ENCODE results near the gene MAX. TPM values are rescaled to one million over a fixed set of nuclear protein-coding genes. Genes with fewer than 3 reads are reported as not detected.

MAX gene
- total and polyA plus RNA-seq, 9 of the 15 experiments (the other 6 are each of a cell fraction or from before 2014, with no cell fraction given), result 15.4 to 96.5 (median 51.6) TPM

GRCh38 chr14:65132855-65133254, 30.5 kb upstream of the MAX start (continued):
- TF ChIP-seq, protein P1, sequence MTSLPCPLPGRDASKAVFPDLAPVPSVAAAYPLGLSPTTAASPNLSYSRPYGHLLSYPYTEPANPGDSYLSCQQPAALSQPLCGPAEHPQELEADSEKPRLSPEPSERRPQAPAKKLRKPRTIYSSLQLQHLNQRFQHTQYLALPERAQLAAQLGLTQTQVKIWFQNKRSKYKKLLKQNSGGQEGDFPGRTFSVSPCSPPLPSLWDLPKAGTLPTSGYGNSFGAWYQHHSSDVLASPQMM (CRISPR knock-in tag; IDR thresholded peaks at IDR 0.05), result no peak
- TF ChIP-seq ZNF311 (CRISPR knock-in tag; IDR thresholded peaks at IDR 0.05), result no peak
- peak; percentile 48; the same call in 1 of the 2 replicates for TF ChIP-seq ETV1 (tag; conservative IDR thresholded peaks at IDR 0.05; ENCODE audit: low read depth)
- TF ChIP-seq GTF2A2 (tag; IDR thresholded peaks at IDR 0.05), result no peak
- no peak for TF ChIP-seq RAD51 (IDR thresholded peaks at IDR 0.05; ENCODE audit: borderline replicate concordance, low read depth)
- peak; percentile 78; the same call in 1 of the 2 replicates for TF ChIP-seq ADNP (tag; IDR thresholded peaks at IDR 0.05)
- TF ChIP-seq ELF1 (tag; IDR thresholded peaks at IDR 0.05), result no peak
- no peak for TF ChIP-seq NR2F6 (CRISPR knock-in tag; IDR thresholded peaks at IDR 0.05)
- peak; percentile 57 for TF ChIP-seq ARID1B (IDR thresholded peaks at IDR 0.05)
- no peak for TF ChIP-seq HIVEP1 (CRISPR knock-in tag; IDR thresholded peaks at IDR 0.05)
- peak in 1 of 2 experiments; percentile 53; a peak in 1 of 4 replicates for TF ChIP-seq RCOR1 (IDR thresholded peaks at IDR 0.05; ENCODE audit: borderline replicate concordance in 1 of 2, low read depth in 2 of 2, low read length in 2 of 2)
- TF ChIP-seq DPF2 (IDR thresholded peaks at IDR 0.05), result peak; percentile 54; the same call in 1 of the 2 replicates
- no peak for TF ChIP-seq ZNF644 (tag; IDR thresholded peaks at IDR 0.05; ENCODE audit: low read depth)
- TF ChIP-seq, protein P2, sequence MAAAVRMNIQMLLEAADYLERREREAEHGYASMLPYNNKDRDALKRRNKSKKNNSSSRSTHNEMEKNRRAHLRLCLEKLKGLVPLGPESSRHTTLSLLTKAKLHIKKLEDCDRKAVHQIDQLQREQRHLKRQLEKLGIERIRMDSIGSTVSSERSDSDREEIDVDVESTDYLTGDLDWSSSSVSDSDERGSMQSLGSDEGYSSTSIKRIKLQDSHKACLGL (CRISPR knock-in tag; IDR thresholded peaks at IDR 0.05; ENCODE audit: borderline replicate concordance, poor library complexity, severe bottlenecking), result no peak
- no peak for TF ChIP-seq KDM1A (IDR thresholded peaks at IDR 0.05)
- TF ChIP-seq SOX6 (IDR thresholded peaks at IDR 0.05), result 0 out of 2 replicates have a peak, but pooled peaks have one; percentile 20
- TF ChIP-seq BRF1 (IDR thresholded peaks at IDR 0.05; ENCODE audit: borderline replicate concordance, extremely low read depth, insufficient read length), result no peak
- TF ChIP-seq, protein P3, sequence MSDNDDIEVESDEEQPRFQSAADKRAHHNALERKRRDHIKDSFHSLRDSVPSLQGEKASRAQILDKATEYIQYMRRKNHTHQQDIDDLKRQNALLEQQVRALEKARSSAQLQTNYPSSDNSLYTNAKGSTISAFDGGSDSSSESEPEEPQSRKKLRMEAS (CRISPR knock-in tag; IDR thresholded peaks at IDR 0.05), result no peak
- no peak for TF ChIP-seq FOXA1 (IDR thresholded peaks at IDR 0.05; ENCODE audit: borderline replicate concordance)
- peak; percentile 19 for TF ChIP-seq TBP (optimal IDR thresholded peaks at IDR 0.05; ENCODE audit: low read depth, low read length)
- TF ChIP-seq, protein P4, sequence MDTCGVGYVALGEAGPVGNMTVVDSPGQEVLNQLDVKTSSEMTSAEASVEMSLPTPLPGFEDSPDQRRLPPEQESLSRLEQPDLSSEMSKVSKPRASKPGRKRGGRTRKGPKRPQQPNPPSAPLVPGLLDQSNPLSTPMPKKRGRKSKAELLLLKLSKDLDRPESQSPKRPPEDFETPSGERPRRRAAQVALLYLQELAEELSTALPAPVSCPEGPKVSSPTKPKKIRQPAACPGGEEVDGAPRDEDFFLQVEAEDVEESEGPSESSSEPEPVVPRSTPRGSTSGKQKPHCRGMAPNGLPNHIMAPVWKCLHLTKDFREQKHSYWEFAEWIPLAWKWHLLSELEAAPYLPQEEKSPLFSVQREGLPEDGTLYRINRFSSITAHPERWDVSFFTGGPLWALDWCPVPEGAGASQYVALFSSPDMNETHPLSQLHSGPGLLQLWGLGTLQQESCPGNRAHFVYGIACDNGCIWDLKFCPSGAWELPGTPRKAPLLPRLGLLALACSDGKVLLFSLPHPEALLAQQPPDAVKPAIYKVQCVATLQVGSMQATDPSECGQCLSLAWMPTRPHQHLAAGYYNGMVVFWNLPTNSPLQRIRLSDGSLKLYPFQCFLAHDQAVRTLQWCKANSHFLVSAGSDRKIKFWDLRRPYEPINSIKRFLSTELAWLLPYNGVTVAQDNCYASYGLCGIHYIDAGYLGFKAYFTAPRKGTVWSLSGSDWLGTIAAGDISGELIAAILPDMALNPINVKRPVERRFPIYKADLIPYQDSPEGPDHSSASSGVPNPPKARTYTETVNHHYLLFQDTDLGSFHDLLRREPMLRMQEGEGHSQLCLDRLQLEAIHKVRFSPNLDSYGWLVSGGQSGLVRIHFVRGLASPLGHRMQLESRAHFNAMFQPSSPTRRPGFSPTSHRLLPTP (IDR thresholded peaks at IDR 0.05; ENCODE audit: borderline replicate concordance, extremely low read depth, insufficient read length), result no peak

Measured in K562 (cell line).